CD4-positive, alpha-beta T cell (primary cell): ENCODE data around the gene CALN1. TPM values are rescaled to one million over a fixed set of nuclear protein-coding genes. Genes with fewer than 3 reads are reported as not detected.

Experiments used
- ATAC-seq: fragments of 200-7000 bp; cut with Tn5 transposase; one replicate; pipeline ENCODE4 v1.10.0; 2022; ENCODE audit warnings: mild to moderate bottlenecking; ENCODE audit not compliant: poor library complexity
- CTCF ChIA-PET: fragments of 350-600 bp; sonication (Branson Sonifier 250); formaldehyde crosslinking; loops from one replicate; lab custom pipeline; 2021; ENCODE audit warnings: antibody characterized with exemption, inconsistent platforms; lab: Charles Lee
- POLR2A ChIA-PET: fragments of 350-600 bp; sonication (Branson Sonifier 250); formaldehyde crosslinking; loops from one replicate; lab custom pipeline; 2021; ENCODE audit warnings: antibody characterized with exemption, inconsistent platforms; lab: Charles Lee
- DNase-seq, 14 experiments: peaks; one replicate each; pipeline ENCODE4 v3.0.0-alpha.2; 2013 to 2020; ENCODE audit warnings: mixed read lengths in 2 of 14
- H3K27ac ChIP-seq, 2 donors: one replicate each; pipeline versions ENCODE4 v1.5.1 to v1.7.0; 2013; ENCODE audit warnings: low read length in 2 of 2, low read depth in 1 of 2, mild to moderate bottlenecking in 1 of 2
- H3K27me3 ChIP-seq, 2 experiments: 1 replicate in 1 of 2; 2 replicates in 1 of 2; pipeline versions ENCODE4 v1.6.1 to v1.7.0; 2013; ENCODE audit warnings: low read length in 2 of 2, control low read depth in 1 of 2, mild to moderate bottlenecking in 1 of 2, moderate library complexity in 1 of 2; ENCODE audit not compliant: insufficient read depth in 2 of 2, control insufficient read depth in 1 of 2
- H3K36me3 ChIP-seq: one replicate; pipeline ENCODE4 v1.6.1; 2013; ENCODE audit warnings: low read length, control low read depth; ENCODE audit not compliant: insufficient read depth
- H3K4me1 ChIP-seq: one replicate; pipeline ENCODE4 v1.6.1; 2013; ENCODE audit warnings: low read length, control low read depth; ENCODE audit not compliant: insufficient read depth
- H3K4me3 ChIP-seq: one replicate; pipeline ENCODE4 v1.5.1; 2013; ENCODE audit warnings: mild to moderate bottlenecking, low read length, moderate library complexity
- H3K9me3 ChIP-seq, 2 experiments: 1 replicate in 1 of 2; 2 replicates in 1 of 2; pipeline versions ENCODE4 v1.6.1 to v1.7.0; 2013; ENCODE audit warnings: low read length in 2 of 2, mild to moderate bottlenecking in 2 of 2, control low read depth in 1 of 2, moderate library complexity in 1 of 2; ENCODE audit not compliant: control insufficient read depth in 1 of 2, insufficient read depth in 1 of 2
- H3K27ac Mint-ChIP-seq: one replicate; pipeline ENCODE4 v1.8.0; 2020; ENCODE audit warnings: mixed read lengths
- H3K27me3 Mint-ChIP-seq: one replicate; pipeline ENCODE4 v1.8.0; 2021; ENCODE audit warnings: mixed read lengths
- H3K36me3 Mint-ChIP-seq: one replicate; pipeline ENCODE4 v1.8.0; 2021; ENCODE audit warnings: low read depth, mixed read lengths
- H3K4me1 Mint-ChIP-seq: one replicate; pipeline ENCODE4 v1.8.0; 2021; ENCODE audit warnings: low read depth, mixed read lengths
- H3K4me3 Mint-ChIP-seq: one replicate; pipeline ENCODE4 v1.8.0; 2020; ENCODE audit warnings: mild to moderate bottlenecking, mixed read lengths
- H3K9me3 Mint-ChIP-seq: one replicate; pipeline ENCODE4 v1.8.0; 2020; ENCODE audit warnings: mixed read lengths
- CTCF ChIP-seq: fragments of 200-600 bp; IDR thresholded peaks from one replicate; pipeline ENCODE4 v1.8.0; 2022; ENCODE audit warnings: antibody characterized with exemption, mild to moderate bottlenecking
- intact Hi-C, 2 experiments: fragments of 100-400 bp; cut with DNase I in 1 of 2; cut with micrococcal nuclease in 1 of 2; formaldehyde crosslinking; loops; one replicate each; pipeline versions ENCODE4 v1.15.1 to v1.9.0; 2023 to 2025; cut with DNase I, micrococcal nuclease
- total RNA-seq, 174 experiments: library from RNA in 2 of 174; stranded (reverse) in 2 of 174; gene quantifications; one replicate each; pipeline ENCODE4 v1.2.3 and lab custom pipeline; 2021 to 2026

CALN1 gene
- total RNA-seq, 2 experiments from 2014 or later, result 0.06 TPM; not detected in 1

- POLR2A ChIA-PET, result no interaction called here
- no peaks in the 10 kb centered on the region for H3K4me1 Mint-ChIP-seq
- no peaks in the 10 kb centered on the region for H3K36me3 Mint-ChIP-seq
- peaks cover 7% of the 10 kb centered on the region for H3K9me3 Mint-ChIP-seq
- H3K27ac Mint-ChIP-seq, result no peak overlapping the region
- Histone ChIP-seq H3K36me3 (no peaks in the 10 kb centered on the region), H3K4me1 (no peaks in the 10 kb centered on the region), H3K9me3 (peaks cover 0 to 28% of the 10 kb centered on the region in 2 experiments), H3K27ac (no peak overlapping the region), H3K27me3 (no peaks in the 10 kb centered on the region), H3K4me3 (no peak overlapping the region)
- CTCF ChIA-PET, result no interaction called here
- no peak overlapping the region for H3K4me3 Mint-ChIP-seq
- H3K27me3 Mint-ChIP-seq, result no peaks in the 10 kb centered on the region
- intact Hi-C loops, result no loop called here
- TF ChIP-seq CTCF, result no peak
- ATAC-seq, result no peak
- no peak for DNase-seq
These were observed 582.6 kb downstream of the CALN1 start for GRCh38 chr7:71829515-71829914.

- no peak overlapping the region for H3K27ac Mint-ChIP-seq
- POLR2A ChIA-PET, result no interaction called here
- CTCF ChIA-PET, result no interaction called here
- no peak overlapping the region for H3K4me3 ChIP-seq
- no peaks in the 10 kb centered on the region for H3K27me3 Mint-ChIP-seq
- DNase-seq, result no peak
- H3K27ac ChIP-seq, result no peak overlapping the region
- H3K36me3 Mint-ChIP-seq, result no peaks in the 10 kb centered on the region
- no peaks in the 10 kb centered on the region for H3K27me3 ChIP-seq
- ATAC-seq, result no peak
- peaks cover 0 to 28% of the 10 kb centered on the region in 2 experiments for H3K9me3 ChIP-seq
- intact Hi-C loops, result no loop called here
- H3K4me3 Mint-ChIP-seq, result no peak overlapping the region
- peaks cover 7% of the 10 kb centered on the region for H3K9me3 Mint-ChIP-seq
- no peaks in the 10 kb centered on the region for H3K4me1 ChIP-seq
- no peaks in the 10 kb centered on the region for H3K36me3 ChIP-seq
- H3K4me1 Mint-ChIP-seq, result no peaks in the 10 kb centered on the region
- TF ChIP-seq CTCF, result no peak
These were observed 583.8 kb downstream of the CALN1 start for GRCh38 chr7:71828361-71828760.

- Histone ChIP-seq H3K4me1 (no peaks in the 10 kb centered on the region), H3K27me3 (no peaks in the 10 kb centered on the region), H3K36me3 (no peaks in the 10 kb centered on the region), H3K9me3 (peaks cover 0 to 28% of the 10 kb centered on the region in 2 experiments), H3K4me3 (no peak overlapping the region), H3K27ac (no peak overlapping the region)
- H3K4me1 Mint-ChIP-seq, result no peaks in the 10 kb centered on the region
- ATAC-seq (no peak), DNase-seq (no peak)
- intact Hi-C loops, result no loop called here
- no peak overlapping the region for H3K27ac Mint-ChIP-seq
- H3K36me3 Mint-ChIP-seq, result no peaks in the 10 kb centered on the region
- ChIA-PET POLR2A (no interaction called here), CTCF (no interaction called here)
- H3K4me3 Mint-ChIP-seq, result no peak overlapping the region
- H3K9me3 Mint-ChIP-seq, result peaks cover 8% of the 10 kb centered on the region
- H3K27me3 Mint-ChIP-seq, result no peaks in the 10 kb centered on the region
- no peak for TF ChIP-seq CTCF
These were observed 586.0 kb downstream of the CALN1 start for GRCh38 chr7:71826141-71826540.
